K562 (cell line): ENCODE measurements around the gene TRPC4AP. TPM values are rescaled to one million over a fixed set of nuclear protein-coding genes. Genes with fewer than 3 reads are reported as not detected.

Experiments used
- ATAC-seq: fragments of 200-7000 bp; cut with Tn5 transposase; 3 replicates; pipeline ENCODE4 v1.9.1; 2020; ENCODE audit warnings: moderate library complexity
- BruUV-seq: library from RNA; stranded (reverse); fragments of 400-500 nt; replicated peaks from 2 replicates; lab custom pipeline; 2021; lab: Mats Ljungman, UMichigan
- CTCF ChIA-PET: fragments of 300-600 bp; formaldehyde crosslinking; extraction: SDS; loops from one replicate; lab custom pipeline; 2021; ENCODE audit warnings: low intra/inter-chr PET ratio; lab: Yijun Ruan, JAX
- POLR2A ChIA-PET: fragments of 300-600, 350-650 bp; sonication (Branson Sonifier 250); formaldehyde crosslinking; extraction: SDS; loops from one replicate; lab custom pipeline; 2021; ENCODE audit warnings: antibody characterized with exemption, inconsistent platforms; lab: Yijun Ruan, JAX
- DNase-seq, 4 experiments: peaks; one replicate each; pipeline versions ENCODE4 v3.0.0 to v3.0.0-alpha.2; 2011 to 2018; ENCODE audit warnings: low spot score in 3 of 4, mixed read lengths in 3 of 4; ENCODE audit errors: extremely low read depth in 1 of 4
- FAIRE-seq: peaks from 2 replicates; lab custom pipeline; 2011; peaks lifted over from hg19 to GRCh38; lab: Jason Lieb, UNC
- H2AFZ ChIP-seq: 2 replicates; pipeline ENCODE4 v1.6.0; 2011; ENCODE audit warnings: low read depth, low read length, control low read depth, inconsistent platforms
- H3K27ac ChIP-seq: fragments of 200-600 bp; 3 replicates; pipeline ENCODE4 v1.8.0; 2011; ENCODE audit warnings: low read depth, mild to moderate bottlenecking, control low read depth, inconsistent platforms, low read length, moderate library complexity, mixed read lengths; ENCODE audit errors: extremely low read depth
- H3K27me3 ChIP-seq, 2 experiments: fragments of 300-600 bp in 1 of 2; 2 replicates in 1 of 2; 3 replicates in 1 of 2; pipeline versions ENCODE4 v1.6.0 to v1.8.0; 2011; ENCODE audit warnings: inconsistent platforms in 2 of 2, low read length in 2 of 2, mild to moderate bottlenecking in 1 of 2, mixed read lengths in 1 of 2, moderate library complexity in 1 of 2; ENCODE audit not compliant: control insufficient read depth in 2 of 2, insufficient read depth in 2 of 2
- H3K36me3 ChIP-seq: fragments of 300-600 bp; 3 replicates; pipeline ENCODE4 v1.8.0; 2011; ENCODE audit warnings: mild to moderate bottlenecking, low read length, inconsistent platforms; ENCODE audit not compliant: control insufficient read depth, insufficient read depth
- H3K4me1 ChIP-seq, 2 experiments: fragments of 200-600 bp in 1 of 2; replicated peaks in 1 of 2; 2 replicates in 1 of 2; 3 replicates in 1 of 2; pipeline versions ENCODE4 v1.5.1 to v1.8.0; 2011; ENCODE audit warnings: inconsistent platforms in 2 of 2, low read length in 2 of 2, mild to moderate bottlenecking in 1 of 2, mixed read lengths in 1 of 2, moderate library complexity in 1 of 2; ENCODE audit not compliant: control insufficient read depth in 2 of 2, insufficient read depth in 2 of 2
- H3K4me2 ChIP-seq: 2 replicates; pipeline ENCODE4 v1.6.1; 2011; ENCODE audit warnings: low read length, control low read depth, inconsistent platforms, mixed read lengths; ENCODE audit not compliant: insufficient read depth
- H3K4me3 ChIP-seq: fragments of 200-600 bp; sonication (generic), shearing (Covaris generic); 2 replicates; pipeline ENCODE4 v1.5.1; 2016; ENCODE audit warnings: control low read depth, inconsistent platforms
- H3K79me2 ChIP-seq: fragments of 200-600 bp; 3 replicates; pipeline ENCODE4 v1.8.0; 2011; ENCODE audit warnings: low read length, inconsistent platforms; ENCODE audit not compliant: control insufficient read depth, insufficient read depth
- H3K9ac ChIP-seq, 2 experiments: 2 replicates each; pipeline versions ENCODE4 v1.6.0 to v1.6.1; 2011; ENCODE audit warnings: low read depth in 2 of 2, low read length in 2 of 2, control low read depth in 1 of 2, inconsistent platforms in 1 of 2, mild to moderate bottlenecking in 1 of 2, mixed read lengths in 1 of 2; ENCODE audit not compliant: insufficient read depth in 1 of 2
- H3K9me1 ChIP-seq: one replicate; pipeline ENCODE4 v1.6.0; 2011; ENCODE audit warnings: inconsistent platforms, mild to moderate bottlenecking, low read length, moderate library complexity; ENCODE audit not compliant: control insufficient read depth, insufficient read depth
- H3K9me3 ChIP-seq: replicated peaks from 2 replicates; pipeline ENCODE4 v1.5.1; 2011; ENCODE audit warnings: low read depth, low read length, inconsistent platforms; ENCODE audit not compliant: control insufficient read depth, insufficient read depth
- H4K20me1 ChIP-seq: replicated peaks from 2 replicates; pipeline ENCODE4 v1.6.1; 2011; ENCODE audit warnings: low read length, inconsistent platforms, mixed read lengths; ENCODE audit not compliant: control insufficient read depth, insufficient read depth
- PHB2 ChIP-seq: fragments of 450-650 bp; IDR thresholded peaks from 2 replicates; pipeline ENCODE4 v1.6.1; 2017; ENCODE audit warnings: low read depth
- PML ChIP-seq: IDR thresholded peaks from 2 replicates; pipeline ENCODE4 v1.6.1; 2012; ENCODE audit warnings: low read length, inconsistent platforms
- RBM22 ChIP-seq: fragments of 200-400 bp; formaldehyde crosslinking; IDR thresholded peaks from 2 replicates; pipeline ENCODE4 v1.6.1; 2018; ENCODE audit warnings: low read length, low read depth; ENCODE audit not compliant: poor library complexity, severe bottlenecking
- WGBS: fragments of 100-300 bp; shearing (Covaris generic); methylation state at CpG from one replicate; pipeline ENCODE4 v1.1.6; 2016; ENCODE audit warnings: low coverage, mixed read lengths; ENCODE audit not compliant: insufficient coverage; ENCODE audit errors: missing lambda C conversion rate; 5-methylcytosine and 5-hydroxymethylcytosine counted together
- in situ Hi-C: fragments of 300-500 bp; cut with MboI; formaldehyde crosslinking; loops from 4 replicates; pipeline ENCODE4 v1.15.0; 2018; ENCODE audit warnings: inconsistent platforms, mixed read lengths
- intact Hi-C: fragments of 100-400 bp; cut with micrococcal nuclease; formaldehyde crosslinking; loops from 2 replicates; pipeline ENCODE4 v1.14.2; 2022
- polyA plus RNA-seq, 8 experiments: library from polyadenylated mRNA; depleted of rRNA in 4 of 8; stranded (reverse) in 5 of 8; unstranded in 3 of 8; fragments of >200 nt; fragmentation: Nextera tagmentation in 2 of 8; fragmentation: Illumina TruSeq in 1 of 8; extraction: Ambion mirVana in 2 of 8; extraction: Trizol in 1 of 8; gene quantifications; 2 replicates each; pipeline versions ENCODE4 v1.2.1 to v1.2.3, GENCODE V29; 2011 to 2014; ENCODE audit warnings: inconsistent platforms in 1 of 8, missing spikeins in 1 of 8
- total RNA-seq, 7 experiments: library from RNA; depleted of rRNA in 6 of 7; stranded (reverse); fragments of >200 nt in 6 of 7; fragmentation: Illumina TruSeq in 2 of 7; extraction: Trizol in 2 of 7; gene quantifications; 2 replicates each; pipeline versions ENCODE4 v1.2.1 to v1.2.3, GENCODE V29; 2011 to 2021; ENCODE audit warnings: low replicate concordance in 1 of 7

TRPC4AP gene
- total and polyA plus RNA-seq, 9 of the 15 experiments (the other 6 are each of a cell fraction or from before 2014, with no cell fraction given): 2.3 to 70.3 (median 33.3) TPM

- intact Hi-C loops (no loop called here), in situ Hi-C loops (no loop called here)
- Histone ChIP-seq H2AFZ (no peak overlapping the region), H3K9me1 (no peaks in the 10 kb centered on the region), H3K4me3 (no peak overlapping the region), H3K9ac (0 out of 4 replicates have a peak overlapping the region, but pooled peaks of 1 of the 2 experiments have one; percentile 14), H3K4me1 (peaks cover 0 to 5% of the 10 kb centered on the region in 2 experiments; a peak in 1 of 5 replicates), H3K9me3 (no peaks in the 10 kb centered on the region), H3K36me3 (peaks cover 99% of the 10 kb centered on the region; the same call in 2 of the 3 replicates), H3K27ac (no peak overlapping the region), H3K79me2 (no peaks in the 10 kb centered on the region), H3K4me2 (no peak overlapping the region), H4K20me1 (no peaks in the 10 kb centered on the region), H3K27me3 (no peaks in the 10 kb centered on the region)
- peak; percentile 25 for TF ChIP-seq RBM22
- no peak for TF ChIP-seq PHB2
- POLR2A ChIA-PET: no interaction called here
- FAIRE-seq (no peak), DNase-seq (no peak), ATAC-seq (no peak)
- no TSS peak for BruUV-seq
- CTCF ChIA-PET: no interaction called here
- 84% methylated on average over 9 of the region's 9 CpGs for WGBS
Observed at GRCh38 chr20:35007413-35007812, 85.2 kb downstream of the TRPC4AP start.

- in situ Hi-C loops: no loop called here
Observed at GRCh38 chr20:35006531-35006971, 86.1 kb downstream of the TRPC4AP start.

More at GRCh38 chr20:35006531-35006971, 86.1 kb downstream of the TRPC4AP start:
- Histone ChIP-seq H3K4me2 (no peak overlapping the region), H3K79me2 (no peaks in the 10 kb centered on the region), H3K9me3 (no peaks in the 10 kb centered on the region), H3K27me3 (no peaks in the 10 kb centered on the region), H3K9ac (no peak overlapping the region), H3K27ac (no peak overlapping the region), H3K9me1 (no peaks in the 10 kb centered on the region), H2AFZ (no peak overlapping the region), H4K20me1 (no peaks in the 10 kb centered on the region), H3K4me1 (peaks cover 0 to 5% of the 10 kb centered on the region in 2 experiments; a peak in 1 of 5 replicates), H3K36me3 (peaks cover 99% of the 10 kb centered on the region; the same call in 2 of the 3 replicates), H3K4me3 (no peak overlapping the region)
- WGBS: 77% methylated on average over 4 of the region's 4 CpGs
- ChIA-PET POLR2A (interaction anchor here (0.6 kb wide), 1 partner anchor 11 kb away, joined by 3 read pairs; no protein-coding TSS in a partner anchor), CTCF (no interaction called here)
- no peak for DNase-seq
- BruUV-seq: no TSS peak
- FAIRE-seq: no peak
- ATAC-seq: no peak
- TF ChIP-seq PML: no peak
- intact Hi-C loops: no loop called here
